Amniotic epithelial cell (primary cell): Measurements from ENCODE around the gene PSG1.

Experiments used
- DNase-seq: peaks from one replicate; pipeline ENCODE4 v3.0.0-alpha.2; 2010; ENCODE audit warnings: low read depth

The PSG1 gene

GRCh38 chr19:42821306-42821977 is 58.1 kb downstream of the PSG1 start:
- peak; percentile 70 for DNase-seq

- DNase-seq: peak; percentile 84
Observed at GRCh38 chr19:42819960-42820650, 59.4 kb downstream of the PSG1 start.

- DNase-seq: no peak
Observed at GRCh38 chr19:42816894-42817293, 62.6 kb downstream of the PSG1 start.
